HG03558 (cell line): Measurements from ENCODE around the gene ANAPC5.

ENCODE experiments used
- ATAC-seq: cut with Tn5 transposase; IDR thresholded peaks from one replicate; pipeline ENCODE4 v1.9.1; 2021; ENCODE audit warnings: moderate number of reproducible peaks; ENCODE audit not compliant: unreplicated experiment; ENCODE audit errors: extremely low read depth

The ANAPC5 gene

GRCh38 chr12:121371404-121371803 is 19.2 kb upstream of the ANAPC5 start:
- no peak for ATAC-seq

DNA sequence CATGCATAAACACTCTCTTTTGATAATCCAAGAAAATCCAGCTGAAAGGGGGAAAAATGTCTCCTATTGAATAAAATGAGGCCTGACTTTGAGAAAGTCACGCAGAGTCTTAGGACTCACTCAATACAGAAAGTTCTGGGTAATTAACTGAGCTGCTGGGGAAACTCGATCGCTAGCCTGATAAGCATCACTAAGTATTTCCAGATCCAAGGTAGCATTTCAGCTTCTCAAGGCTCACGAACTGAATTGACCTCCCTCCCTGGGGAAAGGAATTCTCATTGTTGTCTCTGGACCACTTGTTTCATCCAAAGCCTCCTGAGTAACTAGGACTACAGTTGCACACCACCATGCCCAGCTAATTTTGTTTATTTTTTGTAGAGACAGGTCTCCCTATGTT is 13.8 kb upstream of the ANAPC5 start:
- ATAC-seq, result no peak

DNA sequence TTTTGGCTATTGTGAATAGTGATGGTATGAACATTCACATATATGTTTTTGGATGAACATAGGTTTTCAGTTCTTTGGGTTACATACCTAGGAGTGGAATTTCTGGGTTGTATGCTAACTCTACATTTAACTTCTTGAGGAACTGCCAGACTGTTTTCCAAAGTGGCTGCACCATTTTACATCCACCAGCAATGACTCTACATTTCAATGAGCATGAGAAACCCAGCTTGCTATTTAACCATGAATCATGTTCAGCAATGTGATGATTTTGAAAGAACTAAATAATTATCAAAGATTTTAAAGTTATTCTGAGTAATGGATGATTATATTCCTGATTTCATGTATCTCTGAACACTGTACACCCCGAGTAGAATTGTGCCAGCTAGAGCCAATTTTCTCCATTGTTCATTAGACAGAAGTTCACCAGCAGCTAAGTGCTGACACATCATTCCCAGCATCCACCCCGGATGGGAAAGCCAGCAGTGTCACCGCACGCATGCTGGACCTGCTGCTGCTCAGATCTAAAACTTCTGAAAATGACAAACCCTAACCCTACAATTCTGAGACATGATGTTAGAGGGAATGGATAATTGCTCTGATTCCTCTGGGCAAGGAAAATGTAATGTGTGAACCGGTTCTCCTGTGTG is 13.3 kb upstream of the ANAPC5 start:
- ATAC-seq, result no peak

- ATAC-seq, result no peak
Observed at GRCh38 chr12:121364683-121365121, 12.5 kb upstream of the ANAPC5 start.

GRCh38 chr12:121358073-121358472 is 5.9 kb upstream of the ANAPC5 start:
- ATAC-seq, result no peak

DNA sequence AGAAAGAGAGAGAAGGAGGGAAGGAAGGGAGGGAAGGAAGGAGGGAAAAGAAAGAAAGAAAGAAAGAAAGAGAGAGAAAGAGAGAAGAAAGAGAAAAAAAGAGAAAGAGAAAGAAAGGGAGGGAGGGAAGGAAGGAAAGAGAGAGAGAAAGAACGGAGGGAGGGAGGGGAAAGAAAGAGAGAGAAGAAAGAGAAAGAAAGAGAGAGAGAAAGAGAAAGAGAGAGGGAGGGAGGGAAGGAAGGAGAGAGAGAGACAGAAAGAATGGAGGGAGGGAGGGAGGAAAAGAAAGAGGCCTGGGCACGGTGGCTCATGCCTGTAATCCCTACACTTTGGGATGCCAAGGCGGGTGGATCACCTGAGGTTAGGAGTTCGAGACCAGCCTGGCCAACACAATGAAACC is 5.1 kb upstream of the ANAPC5 start:
- no peak for ATAC-seq

GRCh38 chr12:121356657-121357056 is 4.4 kb upstream of the ANAPC5 start:
- ATAC-seq, result no peak

- no peak for ATAC-seq
Observed at GRCh38 chr12:121355818-121356217, 3.6 kb upstream of the ANAPC5 start.

DNA sequence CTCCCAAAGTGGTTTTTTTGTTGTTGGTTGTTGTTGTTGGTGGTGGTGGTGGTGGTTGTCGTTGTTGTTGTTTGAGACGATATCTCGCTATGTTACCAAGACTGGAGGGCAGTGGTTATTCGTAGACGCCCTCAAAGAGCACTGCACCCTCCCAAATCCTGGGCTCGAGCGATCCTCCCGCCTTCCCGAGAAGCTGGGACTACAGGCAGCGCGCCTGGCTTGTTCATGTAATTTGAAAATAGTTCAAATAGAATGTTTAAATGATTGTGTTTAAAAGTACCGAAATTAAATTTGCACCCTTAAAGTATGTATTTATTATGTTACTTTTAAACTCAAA is 439 bp upstream of the ANAPC5 start:
- ATAC-seq, result no peak

DNA sequence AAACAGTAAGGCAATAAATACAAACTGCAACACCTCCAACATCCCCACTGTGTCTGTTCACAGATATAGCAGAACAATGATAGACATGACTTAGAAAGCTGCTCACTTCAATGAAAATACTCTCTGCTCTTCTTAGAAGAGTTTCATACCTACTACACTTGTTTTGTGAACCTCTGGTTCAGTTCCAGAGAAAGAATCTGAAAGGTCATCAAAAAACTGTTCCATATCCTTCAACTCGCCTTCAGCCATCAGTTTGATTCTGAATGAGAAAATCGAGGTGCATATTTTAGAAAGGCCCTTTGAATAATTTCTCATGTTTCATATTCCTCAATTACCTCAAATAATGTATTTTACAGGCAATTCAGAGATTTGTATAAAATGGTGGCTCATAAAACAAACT is 5.5 kb downstream of the ANAPC5 start:
- no peak for ATAC-seq

DNA sequence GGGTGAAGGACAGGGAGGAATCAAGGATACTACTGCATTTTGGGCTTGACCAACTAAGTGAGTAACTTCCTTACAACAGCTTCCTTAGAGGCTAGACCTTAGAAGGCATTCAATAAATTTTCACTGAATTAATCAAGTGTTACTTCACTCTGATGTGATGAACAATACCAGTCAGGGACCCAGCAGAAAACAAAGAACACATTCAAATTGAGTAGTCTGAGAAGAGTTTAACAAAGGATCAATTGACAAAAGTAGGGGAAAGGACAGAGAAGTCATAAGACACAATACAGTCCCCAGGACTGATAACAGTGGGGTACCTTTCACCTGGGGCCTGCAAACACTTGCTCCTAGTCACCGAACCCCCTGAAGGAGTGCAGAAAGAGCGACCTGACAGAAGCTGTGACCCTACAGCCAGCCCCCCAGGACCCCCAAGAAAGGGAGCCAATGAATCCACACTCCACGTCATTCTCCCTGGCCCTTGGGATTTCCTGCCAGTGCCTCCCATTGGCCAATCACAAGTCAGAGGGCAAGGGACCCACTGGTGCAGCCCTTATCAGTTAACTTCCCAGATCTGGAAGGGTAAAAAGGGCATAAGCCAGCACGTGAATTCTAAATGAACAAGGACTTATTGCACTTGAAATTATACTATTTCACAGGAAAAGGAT is 6.9 kb downstream of the ANAPC5 start:
- no peak for ATAC-seq

DNA sequence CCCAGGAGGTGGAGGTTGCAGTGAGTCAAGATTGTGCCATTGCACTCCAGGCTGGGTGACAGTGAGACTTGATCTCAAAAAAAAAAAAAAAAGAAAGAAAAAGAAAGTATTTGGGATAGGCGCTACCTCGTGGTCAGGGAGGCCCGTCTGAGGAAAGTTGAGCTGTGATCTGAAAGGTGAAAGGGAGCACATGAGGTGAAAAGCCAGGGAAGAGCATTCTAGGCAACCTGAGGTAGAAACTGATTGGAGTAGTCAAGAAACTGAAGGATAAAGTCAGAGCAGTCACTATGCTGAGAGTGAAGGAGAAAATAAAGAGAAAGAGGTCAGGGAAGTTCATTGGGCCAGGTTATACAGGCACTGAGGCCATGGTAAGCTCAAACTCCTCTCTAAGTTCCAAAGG is 7.7 kb downstream of the ANAPC5 start:
- no peak for ATAC-seq

- no peak for ATAC-seq
Observed at GRCh38 chr12:121337416-121337815, 14.8 kb downstream of the ANAPC5 start.

- no peak for ATAC-seq
Observed at GRCh38 chr12:121334513-121335343, 17.5 kb downstream of the ANAPC5 start.

- ATAC-seq, result no peak
Observed at GRCh38 chr12:121333747-121334146, 18.5 kb downstream of the ANAPC5 start.

DNA sequence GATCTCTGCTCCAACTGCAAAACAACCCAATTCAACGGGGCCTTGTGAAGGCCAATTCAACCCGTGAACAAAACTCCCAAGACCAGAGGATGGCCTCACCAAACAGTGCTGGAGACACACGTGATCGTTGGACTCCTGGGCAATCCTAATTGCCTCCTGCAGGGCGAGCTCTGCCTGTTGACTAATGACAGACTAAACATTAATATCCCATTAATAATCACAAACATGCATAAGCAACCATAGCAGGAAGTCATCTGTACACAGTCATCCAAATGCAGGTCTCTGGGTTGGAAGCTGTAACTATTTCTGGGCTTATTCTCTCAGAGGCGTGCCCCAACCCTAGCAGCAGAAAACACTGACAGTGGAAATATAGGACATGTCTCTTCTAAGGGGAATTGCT is 21.0 kb downstream of the ANAPC5 start:
- ATAC-seq, result no peak

- ATAC-seq, result no peak
Observed at GRCh38 chr12:121330692-121331091, 21.5 kb downstream of the ANAPC5 start.

GRCh38 chr12:121330195-121330594 is 22.0 kb downstream of the ANAPC5 start:
- no peak for ATAC-seq

GRCh38 chr12:121328620-121329019 is 23.6 kb downstream of the ANAPC5 start:
- no peak for ATAC-seq

- ATAC-seq, result no peak
Observed at GRCh38 chr12:121326996-121327674, 25.1 kb downstream of the ANAPC5 start.

GRCh38 chr12:121325922-121326396 is 26.3 kb downstream of the ANAPC5 start:
- ATAC-seq, result no peak
